Loucy (cell line): Measurements from ENCODE around the gene IL12RB2.

ENCODE experiments used
- EZH2phosphoT487 ChIP-seq: fragments of 200-600 bp; IDR thresholded peaks from 2 replicates; pipeline ENCODE4 v1.6.1; 2018; ENCODE audit warnings: antibody characterized with exemption, mild to moderate bottlenecking, moderate library complexity, borderline replicate concordance
- TF ChIP-seq, protein P1 (sequence below): fragments of 200-600 bp; sonication (generic); conservative IDR thresholded peaks from 2 replicates; pipeline ENCODE4 v1.5.1; 2014; ENCODE audit warnings: mild to moderate bottlenecking, antibody characterized with exemption, low read length

DNA sequence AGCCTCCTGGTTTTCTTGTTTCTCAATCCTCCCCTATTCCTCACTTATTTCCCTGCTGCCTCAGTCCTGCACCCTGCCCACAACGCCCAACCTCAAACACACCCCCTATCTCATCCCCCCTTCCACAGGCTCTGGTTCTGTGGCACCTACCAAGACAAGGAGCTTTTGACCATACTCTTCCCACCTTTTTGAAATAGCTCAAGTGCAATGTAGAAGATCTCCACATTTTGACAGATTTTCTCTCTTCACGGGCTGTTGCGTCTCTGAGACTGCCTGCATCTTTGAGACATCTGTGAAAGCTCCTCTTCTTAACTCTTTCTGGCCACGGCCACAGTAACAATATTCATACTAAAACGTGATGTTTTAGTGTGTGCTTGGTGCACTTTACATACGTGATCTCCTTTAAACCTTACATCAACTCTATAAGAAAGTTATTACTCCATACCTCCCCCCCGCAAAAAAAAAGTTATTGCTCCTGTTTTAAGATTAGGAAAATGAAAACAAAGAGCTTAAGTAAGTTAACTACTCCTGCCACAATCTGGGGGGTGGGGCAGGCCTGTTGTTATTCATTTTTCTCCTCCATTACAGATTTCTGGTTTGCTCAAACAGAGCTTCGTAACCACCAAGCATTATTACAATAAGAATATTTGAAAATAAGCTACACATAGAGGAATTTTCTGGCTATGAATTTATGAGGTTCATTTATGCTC lies 124.4 kb downstream of the IL12RB2 start:
- TF ChIP-seq, protein P1, sequence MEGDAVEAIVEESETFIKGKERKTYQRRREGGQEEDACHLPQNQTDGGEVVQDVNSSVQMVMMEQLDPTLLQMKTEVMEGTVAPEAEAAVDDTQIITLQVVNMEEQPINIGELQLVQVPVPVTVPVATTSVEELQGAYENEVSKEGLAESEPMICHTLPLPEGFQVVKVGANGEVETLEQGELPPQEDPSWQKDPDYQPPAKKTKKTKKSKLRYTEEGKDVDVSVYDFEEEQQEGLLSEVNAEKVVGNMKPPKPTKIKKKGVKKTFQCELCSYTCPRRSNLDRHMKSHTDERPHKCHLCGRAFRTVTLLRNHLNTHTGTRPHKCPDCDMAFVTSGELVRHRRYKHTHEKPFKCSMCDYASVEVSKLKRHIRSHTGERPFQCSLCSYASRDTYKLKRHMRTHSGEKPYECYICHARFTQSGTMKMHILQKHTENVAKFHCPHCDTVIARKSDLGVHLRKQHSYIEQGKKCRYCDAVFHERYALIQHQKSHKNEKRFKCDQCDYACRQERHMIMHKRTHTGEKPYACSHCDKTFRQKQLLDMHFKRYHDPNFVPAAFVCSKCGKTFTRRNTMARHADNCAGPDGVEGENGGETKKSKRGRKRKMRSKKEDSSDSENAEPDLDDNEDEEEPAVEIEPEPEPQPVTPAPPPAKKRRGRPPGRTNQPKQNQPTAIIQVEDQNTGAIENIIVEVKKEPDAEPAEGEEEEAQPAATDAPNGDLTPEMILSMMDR = no peak
- TF ChIP-seq EZH2phosphoT487 = no peak
